NCI-H1048 (cell line): ENCODE data around the gene TRIM33.
"Not testable (repeated sequence)": the region's sequence is repeated elsewhere in the genome, so short reads cannot be mapped to it uniquely, and the experiment has no call there.

ENCODE experiments used
- DNase-seq: peaks from one replicate; lab custom pipeline; 2025; lab: John Stamatoyannopoulos, UW

Gene TRIM33

GRCh38 chr1:114466334-114467014 is 44.5 kb downstream of the TRIM33 start:
- no peak for DNase-seq

DNA sequence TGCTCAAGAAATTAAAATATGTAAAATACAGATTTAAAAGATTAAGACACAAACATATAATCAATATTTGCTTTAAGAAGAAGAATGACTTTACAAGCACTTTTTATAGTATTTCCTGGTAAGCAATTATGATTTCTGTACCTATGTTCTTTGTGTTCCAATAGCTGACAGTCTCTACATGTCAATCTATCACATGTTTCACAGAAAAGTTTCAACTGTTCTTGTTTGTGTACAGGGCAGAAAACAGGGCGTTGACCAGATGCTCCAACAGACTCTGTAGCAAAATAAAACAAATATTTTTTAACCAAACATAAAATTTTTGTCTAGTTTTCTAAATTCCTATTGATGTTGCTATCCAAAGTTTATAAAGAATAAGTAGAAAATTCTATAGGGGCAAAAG is 48.0 kb downstream of the TRIM33 start:
- no peak for DNase-seq

GRCh38 chr1:114462341-114462740 is 48.7 kb downstream of the TRIM33 start:
- DNase-seq, result no peak

DNA sequence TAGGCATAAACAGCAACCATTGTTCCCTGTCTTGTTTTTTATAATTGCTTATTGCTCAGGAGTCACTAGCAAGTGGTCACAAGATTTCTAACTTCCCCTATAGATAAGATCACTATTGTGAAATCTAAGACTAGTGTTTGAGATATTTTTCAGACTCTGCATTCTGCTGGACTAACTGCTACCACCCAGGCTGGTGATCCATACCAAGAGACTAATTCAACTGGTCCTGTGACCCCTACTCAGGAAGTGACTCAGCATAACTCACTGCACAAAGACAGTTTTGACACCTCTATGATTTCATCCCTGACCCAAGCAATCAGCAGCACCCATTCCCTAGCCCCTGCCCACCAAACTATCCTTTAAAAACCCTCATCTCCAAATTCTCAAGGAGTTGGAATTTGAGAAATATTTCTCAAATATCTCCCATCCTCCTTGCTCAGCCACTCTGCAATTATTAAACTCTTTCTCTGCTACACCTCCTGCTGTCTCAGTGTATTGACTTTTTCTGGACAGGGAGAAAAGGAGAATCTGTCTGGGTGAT is 52.7 kb downstream of the TRIM33 start:
- no peak for DNase-seq

DNA sequence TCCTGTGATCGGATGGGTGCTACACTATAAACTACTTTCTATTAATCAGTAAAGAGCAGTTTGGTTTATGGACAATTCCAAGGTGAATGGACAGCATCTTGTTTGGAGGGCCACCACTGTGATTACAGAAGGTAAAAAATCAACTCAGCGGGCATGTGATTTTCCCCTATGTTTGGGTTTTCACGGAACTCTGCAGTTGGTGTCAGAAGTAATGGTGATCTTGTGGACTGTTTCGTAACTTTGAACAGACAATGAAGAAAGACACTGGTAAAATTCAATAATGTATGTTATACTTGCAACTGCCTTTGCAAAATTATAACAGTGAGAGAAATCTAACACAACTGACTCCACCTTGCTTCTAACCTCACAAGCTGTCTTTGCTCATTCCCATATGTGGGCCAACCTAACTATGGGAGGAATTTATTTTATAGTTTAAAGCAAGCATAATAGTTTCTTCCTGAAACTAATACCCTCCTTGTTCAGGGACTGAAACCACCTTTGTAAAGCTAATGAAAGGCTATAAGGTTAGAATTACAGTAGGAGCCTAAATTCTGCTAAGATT is 53.2 kb downstream of the TRIM33 start:
- DNase-seq, result no peak

DNA sequence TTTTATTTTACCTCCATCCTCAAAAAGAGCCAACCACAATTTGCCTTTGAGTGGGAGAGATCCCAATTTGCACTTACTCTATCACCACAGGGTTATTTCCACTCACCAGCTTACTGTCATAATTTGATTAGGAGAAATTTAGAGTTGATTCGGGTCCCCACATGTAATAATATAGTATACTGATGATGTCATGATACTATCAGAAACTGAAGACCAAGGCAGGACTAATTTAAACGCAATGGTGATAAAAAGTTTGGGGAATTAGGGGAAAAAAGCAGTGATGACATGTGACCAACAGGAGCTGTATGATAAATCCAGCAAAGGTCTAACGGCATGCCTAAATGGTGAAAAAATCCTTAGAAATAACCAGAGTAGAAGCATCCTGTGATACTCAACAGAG is 54.4 kb downstream of the TRIM33 start:
- no peak for DNase-seq

DNA sequence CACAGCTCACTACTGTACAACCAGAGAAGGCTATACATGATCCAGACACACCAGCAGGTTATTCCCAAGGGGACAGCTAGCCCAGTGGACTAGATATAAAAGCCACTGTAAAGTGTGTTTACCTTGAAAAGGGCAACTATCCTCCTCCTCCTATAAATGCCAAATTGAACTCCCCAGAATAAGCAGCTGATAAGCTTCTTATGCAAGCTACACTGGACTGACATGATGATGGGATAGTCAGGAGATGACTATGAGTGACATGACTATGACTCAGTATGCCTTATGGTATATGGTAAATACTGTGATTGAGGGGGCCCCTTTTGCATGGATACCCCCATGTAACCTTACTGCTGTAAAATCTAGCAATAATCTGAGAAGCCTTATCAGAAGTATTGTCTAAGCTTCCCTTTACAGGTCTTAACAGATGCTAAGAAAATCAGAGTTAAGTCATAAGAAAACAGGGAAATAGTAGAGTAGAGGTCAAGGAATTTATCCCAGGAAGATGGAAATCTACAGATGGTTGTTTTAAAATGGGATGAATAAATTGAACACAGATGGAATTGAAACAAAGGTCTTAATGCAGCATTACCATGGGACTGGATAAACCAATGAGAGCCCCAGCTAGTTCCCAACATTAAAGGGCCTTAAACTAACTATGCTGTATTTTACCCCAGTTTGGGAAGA is 55.8 kb downstream of the TRIM33 start:
- no peak for DNase-seq

DNA sequence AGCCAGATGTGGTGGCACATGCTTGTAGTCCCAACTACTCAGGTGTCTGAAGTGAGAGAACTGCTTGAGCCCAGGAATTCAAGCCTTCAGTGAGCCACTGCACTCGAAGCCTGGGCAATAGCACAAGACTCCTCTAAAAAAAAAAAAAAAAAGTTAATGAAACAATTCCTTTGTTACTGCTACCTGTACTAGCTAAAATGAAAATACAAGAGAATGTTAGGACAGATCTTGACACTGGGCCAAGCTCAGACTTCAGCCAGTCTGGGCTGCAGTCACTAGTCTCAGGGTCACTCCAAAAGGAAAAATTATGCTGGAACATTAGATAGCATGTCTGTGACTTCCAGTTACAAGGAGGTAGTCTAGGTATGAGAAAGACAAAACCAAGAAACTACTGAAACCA is 56.5 kb downstream of the TRIM33 start:
- DNase-seq, result no peak

DNA sequence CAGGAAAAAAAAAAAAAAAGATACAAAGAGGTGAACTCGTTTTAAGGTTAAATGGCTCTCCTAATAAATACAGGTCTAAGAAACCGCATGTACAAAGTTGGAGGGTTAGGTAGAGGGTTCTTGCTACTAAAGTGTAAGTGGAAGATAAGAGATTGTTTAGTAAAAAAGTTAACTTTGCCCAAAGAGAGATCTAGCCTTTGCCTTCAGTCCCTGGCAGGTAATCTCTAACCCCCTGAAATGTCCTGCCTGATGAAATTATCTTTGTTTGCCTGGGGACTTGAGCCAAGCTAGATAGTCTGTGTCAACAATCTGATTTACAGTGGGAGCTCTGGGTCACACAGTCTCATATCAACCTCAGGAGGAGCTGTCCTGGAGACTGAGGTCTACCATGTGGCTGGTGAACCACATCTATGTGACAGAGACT is 57.6 kb downstream of the TRIM33 start:
- DNase-seq, result no peak

DNA sequence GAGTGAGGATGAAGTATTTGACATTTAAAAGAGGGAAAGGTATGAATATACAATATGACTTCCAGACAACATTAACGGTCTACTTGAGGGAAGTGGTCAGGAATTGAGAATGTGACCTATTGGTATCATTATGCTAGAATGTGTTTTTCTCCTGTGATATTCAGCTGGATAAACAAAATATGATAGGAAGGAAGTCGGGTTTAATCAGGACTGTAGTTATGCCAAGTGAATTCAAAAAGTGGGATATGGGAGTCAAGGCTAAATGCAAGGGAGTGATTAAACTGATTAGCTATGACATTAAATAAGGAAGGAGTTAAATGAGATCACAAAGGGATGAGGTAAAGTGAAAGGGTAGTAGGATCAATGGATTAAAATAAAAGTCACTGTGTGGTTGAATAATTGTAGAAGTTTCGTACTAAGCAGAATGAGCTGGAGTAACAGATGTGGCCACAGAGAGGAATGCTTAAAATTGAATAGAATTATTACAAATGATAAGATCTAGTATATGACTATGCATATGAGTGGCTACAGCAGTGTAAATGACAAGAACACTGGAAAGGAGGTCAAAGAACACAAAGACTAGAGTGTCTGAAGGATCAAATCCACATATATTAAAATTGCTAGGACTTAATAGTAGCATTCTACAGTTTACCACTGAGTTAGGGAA is 62.5 kb downstream of the TRIM33 start:
- no peak for DNase-seq

DNA sequence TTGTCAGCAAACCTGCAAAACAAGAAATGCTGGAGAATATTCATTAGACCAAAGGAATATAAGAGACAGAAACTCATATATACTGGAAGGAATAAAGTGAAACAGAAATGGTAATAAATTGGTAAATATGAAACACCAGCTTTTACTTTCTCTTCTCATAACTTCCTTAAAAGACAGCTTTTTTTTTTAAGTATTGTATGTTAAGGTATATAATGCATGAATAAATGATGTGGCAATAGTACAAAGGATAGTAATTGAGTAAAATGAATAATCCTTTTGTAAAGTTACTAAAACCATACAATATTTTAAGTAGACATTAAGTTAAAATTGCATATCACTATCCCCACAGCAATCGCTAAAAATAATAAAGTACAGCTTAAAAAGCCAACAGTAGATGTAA is 64.8 kb downstream of the TRIM33 start:
- DNase-seq, result no peak

DNA sequence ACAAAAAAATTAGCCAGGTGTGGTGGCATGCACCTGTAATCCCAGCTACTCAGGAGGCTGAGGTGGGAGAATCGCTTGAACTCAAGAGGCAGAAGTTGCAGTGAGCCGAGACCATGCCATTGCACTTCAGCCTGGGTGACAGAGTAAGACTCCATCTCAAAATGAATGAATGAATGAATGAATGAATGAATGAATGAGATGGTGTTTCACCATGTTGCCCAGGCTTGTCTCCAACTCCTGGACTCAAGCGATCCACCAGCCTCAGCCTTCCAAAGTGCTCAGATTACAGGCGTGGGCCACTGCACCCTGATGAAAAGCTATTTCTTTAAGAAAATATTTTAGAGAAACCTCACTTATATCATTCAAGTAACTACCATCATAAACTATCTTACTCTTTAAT is 67.8 kb downstream of the TRIM33 start:
- DNase-seq, result not testable (repeated sequence)

- no peak for DNase-seq
Observed at GRCh38 chr1:114441332-114441731, 69.7 kb downstream of the TRIM33 start.

GRCh38 chr1:114439369-114439768 is 71.6 kb downstream of the TRIM33 start:
- DNase-seq, result no peak

DNA sequence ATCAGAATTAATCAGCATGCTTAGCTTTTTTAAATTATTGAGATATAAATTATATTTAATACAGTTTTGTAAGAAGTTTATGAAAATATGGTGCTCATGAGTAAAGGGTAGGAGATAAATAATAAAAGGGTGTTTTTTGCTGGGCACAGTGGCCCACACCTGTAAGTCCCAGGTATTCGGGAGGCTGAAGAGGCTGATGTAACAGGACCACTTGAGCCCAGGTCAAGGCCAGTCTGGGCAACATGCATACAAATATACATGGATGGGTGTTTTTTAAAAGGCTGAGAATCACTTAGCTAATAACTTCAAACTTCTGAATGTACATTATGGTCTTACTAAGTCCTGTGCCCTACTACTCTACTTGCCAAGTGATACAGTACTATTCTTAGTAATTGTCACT is 73.2 kb downstream of the TRIM33 start:
- DNase-seq, result no peak

DNA sequence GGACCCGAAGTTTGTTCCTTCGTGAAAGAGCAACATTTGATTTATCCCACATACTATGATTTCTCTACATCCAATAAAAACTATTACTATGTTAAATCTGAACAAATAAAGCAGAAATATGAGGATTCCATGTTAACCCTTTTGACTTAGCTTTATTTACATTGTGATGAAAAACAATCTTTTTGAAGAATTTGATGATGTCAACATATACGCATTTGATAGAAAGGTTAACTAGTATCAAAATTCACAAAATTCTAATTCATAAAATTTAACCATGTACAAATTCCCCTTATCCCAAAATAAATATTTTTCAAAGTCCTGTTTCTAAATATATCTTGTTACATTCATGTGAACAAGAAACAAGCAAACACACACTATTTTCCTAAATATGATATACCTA is 74.2 kb downstream of the TRIM33 start:
- no peak for DNase-seq

DNA sequence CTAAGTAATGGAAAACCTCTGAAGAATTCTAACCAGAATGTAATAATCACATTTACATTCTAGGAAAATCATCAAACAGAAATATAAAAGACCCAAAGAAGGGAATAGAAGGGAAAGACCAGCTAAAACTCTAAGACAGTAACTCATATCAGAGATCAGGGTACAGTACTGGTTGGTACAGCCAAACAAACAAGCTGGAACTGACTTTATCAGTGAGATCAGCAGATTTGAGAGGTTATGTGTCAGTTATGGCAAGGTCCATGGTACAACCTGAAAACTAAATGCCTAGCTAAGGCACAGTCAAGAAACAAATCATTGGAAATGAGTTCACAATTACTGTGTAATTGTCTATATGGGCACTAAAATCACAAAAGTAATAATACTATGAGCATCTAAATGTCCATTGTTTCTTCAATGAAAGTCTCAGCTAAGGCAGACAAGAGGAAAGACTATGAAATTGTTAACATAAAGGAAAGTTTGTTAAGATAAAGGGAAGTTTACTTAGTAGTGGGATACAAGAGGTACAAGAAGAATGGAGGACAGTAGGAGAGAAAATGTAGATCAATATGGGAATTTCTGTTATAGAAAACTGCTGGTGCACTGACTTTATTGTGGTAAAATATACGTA is 75.8 kb downstream of the TRIM33 start:
- no peak for DNase-seq

DNA sequence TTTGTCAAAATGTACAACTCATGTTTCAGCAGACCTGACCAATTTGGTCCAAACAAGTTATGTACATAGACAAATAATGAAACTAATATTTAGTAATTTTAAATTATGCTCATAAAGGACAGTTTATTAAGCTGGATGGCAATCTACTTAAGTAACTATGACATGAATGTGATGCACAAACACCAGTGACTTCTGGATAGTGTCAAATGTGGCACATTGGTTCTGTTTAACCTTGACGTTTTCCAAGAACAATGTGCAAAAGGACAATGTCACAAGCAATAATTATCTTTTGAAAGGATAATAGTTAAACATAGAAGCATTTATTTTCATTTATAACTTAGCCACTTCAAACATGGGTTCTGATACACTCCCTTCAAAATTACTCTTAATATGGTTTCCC is 80.0 kb downstream of the TRIM33 start:
- DNase-seq, result no peak

DNA sequence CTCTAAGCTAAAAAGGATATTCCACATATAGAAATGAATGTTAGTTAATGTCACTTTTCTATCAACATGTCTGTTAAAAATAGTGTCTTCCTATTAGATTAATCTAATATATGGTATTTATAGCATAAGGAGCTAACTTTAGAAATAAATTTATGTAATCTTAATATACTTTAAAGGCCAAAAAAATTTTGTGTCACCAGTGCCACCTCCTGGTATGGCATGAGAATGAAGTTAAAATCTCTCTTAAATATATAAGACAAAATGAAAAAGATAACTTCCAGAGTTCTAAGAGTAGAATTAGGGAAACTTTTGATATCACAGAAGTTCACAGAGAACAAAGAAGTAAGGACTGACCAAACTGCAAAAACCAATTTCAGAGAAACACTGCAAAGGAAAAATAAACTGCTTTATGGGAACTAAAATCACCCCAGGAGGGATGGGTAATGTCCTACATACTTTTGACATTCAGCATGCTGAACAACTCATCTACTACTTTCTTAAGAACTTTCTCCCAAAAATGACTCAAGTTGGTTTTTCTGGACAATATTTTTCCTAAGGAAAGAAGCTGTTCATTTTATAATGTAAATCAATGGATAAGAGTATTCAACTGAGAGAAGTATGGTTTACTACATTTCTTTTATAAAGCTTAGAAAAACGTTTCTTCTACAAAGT is 82.8 kb downstream of the TRIM33 start:
- no peak for DNase-seq

DNA sequence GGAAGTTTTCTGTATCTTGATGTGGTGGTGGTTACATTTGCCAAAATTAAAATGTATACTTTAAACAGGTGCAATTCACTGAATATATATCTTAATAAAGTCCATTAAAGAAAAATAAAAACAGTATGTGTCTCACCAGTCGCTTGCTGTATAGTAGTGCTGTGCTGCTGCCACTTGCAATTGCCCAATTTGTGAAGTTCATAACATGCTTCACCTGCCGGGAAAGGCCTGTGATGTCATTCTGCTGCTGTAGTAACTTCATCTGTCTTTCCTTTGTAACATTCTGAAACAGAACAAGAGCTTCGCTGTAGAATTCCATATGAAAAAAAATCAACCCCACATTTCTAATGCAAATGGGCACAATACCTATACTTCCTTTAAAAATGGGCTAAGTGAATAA is 83.4 kb downstream of the TRIM33 start:
- DNase-seq, result no peak

DNA sequence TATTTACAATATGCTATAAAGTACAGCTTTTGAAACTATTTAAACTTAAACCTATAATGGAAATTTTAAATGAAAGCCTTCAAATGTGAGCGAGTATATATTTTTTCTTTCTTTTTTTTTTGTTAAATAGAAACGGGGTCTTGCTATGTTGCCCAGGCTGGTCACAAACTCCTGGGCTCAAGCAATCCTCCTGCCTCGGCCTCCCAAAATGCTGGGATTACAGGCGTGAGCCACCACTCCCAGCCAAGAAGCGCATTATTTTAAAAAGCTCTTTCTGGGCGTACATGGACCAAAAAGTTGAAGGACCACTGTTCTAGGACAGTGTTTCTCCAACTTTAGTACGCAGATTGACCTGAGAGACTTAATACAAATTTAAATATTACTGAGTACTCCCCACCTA is 87.5 kb downstream of the TRIM33 start:
- DNase-seq, result no peak

- DNase-seq, result not testable (repeated sequence)
Observed at GRCh38 chr1:114418948-114419347, 92.1 kb downstream of the TRIM33 start.
